NCI-H510A treated with DMSO at 0.1 percent for 48 hours (cell line): ENCODE measurements around the gene ANKRD12.
A peak's percentile ranks its signal among the peaks of the same experiment; 100 is the strongest.

Experiments
- DNase-seq: peaks from one replicate; lab custom pipeline; 2025; lab: John Stamatoyannopoulos, UW

The ANKRD12 gene

GRCh38 chr18:9292047-9292446, 155.5 kb downstream of the ANKRD12 start:
- DNase-seq: no peak

- DNase-seq: no peak
Measured at GRCh38 chr18:9293948-9294347, 157.4 kb downstream of the ANKRD12 start.

GRCh38 chr18:9296233-9297006, 159.8 kb downstream of the ANKRD12 start:
- peak; percentile 85 for DNase-seq

- no peak for DNase-seq
Measured at GRCh38 chr18:9297007-9297393, 160.4 kb downstream of the ANKRD12 start.

- no peak for DNase-seq
Measured at GRCh38 chr18:9304388-9305070, 167.9 kb downstream of the ANKRD12 start.

GRCh38 chr18:9319333-9319732, 182.8 kb downstream of the ANKRD12 start:
- DNase-seq: no peak

- DNase-seq: no peak
Measured at GRCh38 chr18:9321017-9321452, 184.5 kb downstream of the ANKRD12 start.

GRCh38 chr18:9321736-9322135, 185.2 kb downstream of the ANKRD12 start:
- DNase-seq: no peak

GRCh38 chr18:9322744-9323143, 186.2 kb downstream of the ANKRD12 start:
- no peak for DNase-seq

- DNase-seq: no peak
Measured at GRCh38 chr18:9323750-9324445, 187.3 kb downstream of the ANKRD12 start.

GRCh38 chr18:9325716-9326115, 189.1 kb downstream of the ANKRD12 start:
- DNase-seq: no peak

GRCh38 chr18:9328776-9329175, 192.2 kb downstream of the ANKRD12 start:
- no peak for DNase-seq

GRCh38 chr18:9329471-9329870, 192.9 kb downstream of the ANKRD12 start:
- DNase-seq: no peak

GRCh38 chr18:9330419-9330818, 193.8 kb downstream of the ANKRD12 start:
- DNase-seq: no peak

- peak; percentile 65 for DNase-seq
Measured at GRCh38 chr18:9333441-9334328, 197.1 kb downstream of the ANKRD12 start.

- peak; percentile 97 for DNase-seq
Measured at GRCh38 chr18:9334329-9334972, 197.9 kb downstream of the ANKRD12 start, which contains the start of gene TWSG1. TWSG1 (plus strand) TSS chr18:9334773; CDS start chr18:9337230, 2,457 bp downstream.

- peak; percentile 59 for DNase-seq
Measured at GRCh38 chr18:9334973-9335696, 198.6 kb downstream of the ANKRD12 start.
